Fibroblast of mammary gland (primary cell): Measurements from ENCODE around the gene DEXI.

ENCODE experiments used
- DNase-seq: peaks from one replicate; pipeline ENCODE4 v3.0.0-alpha.2; 2010; ENCODE audit warnings: low read depth
- H3K4me3 ChIP-seq: 2 replicates; pipeline ENCODE4 v1.5.1; 2011; ENCODE audit warnings: low read depth, mild to moderate bottlenecking, low read length, moderate library complexity; ENCODE audit not compliant: control insufficient read depth
- CTCF ChIP-seq: conservative IDR thresholded peaks from 2 replicates; pipeline ENCODE4 v1.5.1; 2011; ENCODE audit warnings: low read depth, low read length, inconsistent platforms; ENCODE audit not compliant: control insufficient read depth, insufficient read depth

Gene DEXI

GRCh38 chr16:10896165-10896564 is 46.1 kb downstream of the DEXI start:
- H3K4me3 ChIP-seq, result no peak overlapping the region
- no peak for DNase-seq
- TF ChIP-seq CTCF, result no peak

- peak; percentile 30 for DNase-seq
- TF ChIP-seq CTCF, result no peak
Measured at GRCh38 chr16:10895053-10895946, 47.0 kb downstream of the DEXI start.

DNA sequence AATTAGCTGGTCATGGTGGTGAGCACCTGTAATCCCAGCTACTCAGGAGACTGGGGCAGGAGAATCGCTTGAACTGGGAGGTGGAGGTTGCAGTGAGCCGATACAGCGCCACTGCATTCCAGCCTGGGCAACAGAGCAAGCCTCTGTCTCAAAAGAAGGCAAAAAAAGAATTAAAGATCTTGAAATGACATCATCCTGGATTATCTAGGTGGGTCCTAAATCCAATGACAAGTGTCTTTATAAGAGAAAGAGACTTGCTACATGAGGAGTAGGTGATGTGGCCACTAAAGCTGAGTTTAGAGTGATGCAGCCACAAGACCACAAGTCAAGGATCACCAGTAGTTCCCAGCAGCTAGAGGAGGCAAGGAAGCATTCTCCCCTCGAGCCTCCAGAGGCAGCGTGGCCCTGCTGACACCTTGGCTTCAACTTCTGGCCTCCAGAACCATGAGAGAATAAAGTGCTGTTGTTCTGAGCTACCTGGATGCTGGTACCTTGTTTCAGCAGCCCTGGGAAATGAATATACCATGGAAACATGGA is 49.4 kb downstream of the DEXI start:
- no peak for TF ChIP-seq CTCF
- DNase-seq, result no peak
- no peak overlapping the region for H3K4me3 ChIP-seq

More at GRCh38 chr16:10895053-10895946, 47.0 kb downstream of the DEXI start:
- H3K4me3 ChIP-seq, result no peak overlapping the region

DNA sequence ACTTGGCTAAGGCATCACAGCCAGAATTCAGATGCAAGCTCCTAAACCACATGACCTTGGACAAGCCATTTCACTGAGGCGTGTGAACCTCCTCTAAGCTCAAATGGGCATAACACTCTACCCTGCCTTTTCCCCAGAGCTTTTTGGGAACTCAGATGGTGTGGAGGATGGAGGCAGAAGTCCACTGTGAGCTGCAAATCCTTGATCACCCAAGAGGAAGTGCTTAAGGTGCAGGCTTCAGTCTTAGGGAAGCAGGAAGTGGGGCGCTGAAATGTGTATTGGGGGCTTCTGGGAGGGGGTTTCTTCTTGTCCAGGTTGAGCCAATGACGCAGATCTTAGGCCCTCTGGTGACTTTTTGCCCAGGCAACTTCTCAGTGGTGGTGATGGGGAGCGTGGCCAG is 52.4 kb downstream of the DEXI start:
- no peak for DNase-seq
- no peak for TF ChIP-seq CTCF
- no peak overlapping the region for H3K4me3 ChIP-seq

GRCh38 chr16:10888320-10888937 is 53.8 kb downstream of the DEXI start:
- TF ChIP-seq CTCF, result no peak

GRCh38 chr16:10885246-10885645 is 57.0 kb downstream of the DEXI start:
- no peak overlapping the region for H3K4me3 ChIP-seq
- TF ChIP-seq CTCF, result no peak
- DNase-seq, result no peak

More at GRCh38 chr16:10888320-10888937, 53.8 kb downstream of the DEXI start:
- DNase-seq, result no peak
- H3K4me3 ChIP-seq, result no peak overlapping the region
